HL-60 (cell line): ENCODE data around the gene CDYL2.

Source experiments
- DNase-seq, 2 experiments: peaks; one replicate each; pipeline ENCODE4 v3.0.0-alpha.2; 2010 to 2020; ENCODE audit warnings: low read depth in 1 of 2, low spot score in 1 of 2
- H3K27ac ChIP-seq: fragments of 250-450 bp; sonication (Bioruptor Pico); replicated peaks from 2 replicates; pipeline ENCODE4 v1.5.1; 2020; ENCODE audit warnings: mild to moderate bottlenecking, moderate library complexity
- H3K27me3 ChIP-seq: fragments of 250-450 bp; sonication (Bioruptor Pico); 2 replicates; pipeline ENCODE4 v1.5.1; 2021; ENCODE audit warnings: mild to moderate bottlenecking, moderate library complexity; ENCODE audit not compliant: insufficient read depth, poor library complexity, severe bottlenecking
- H3K4me3 ChIP-seq: replicated peaks from 2 replicates; pipeline ENCODE4 v1.5.1; 2011; ENCODE audit warnings: mild to moderate bottlenecking, control low read depth, low read length; ENCODE audit not compliant: insufficient read depth
- GABPA ChIP-seq: IDR thresholded peaks from 2 replicates; pipeline ENCODE4 v1.6.1; 2012; ENCODE audit warnings: low read depth
- POLR2AphosphoS5 ChIP-seq: IDR thresholded peaks from 2 replicates; pipeline ENCODE4 v1.6.1; 2012; ENCODE audit warnings: low read depth
- SPI1 ChIP-seq: IDR thresholded peaks from 2 replicates; pipeline ENCODE4 v1.6.1; 2012; ENCODE audit warnings: low read depth, mild to moderate bottlenecking, borderline replicate concordance
- TF ChIP-seq, protein P1 (sequence below): IDR thresholded peaks from one replicate; pipeline ENCODE4 v1.5.1; 2011; ENCODE audit warnings: low read length, control low read depth, inconsistent platforms; ENCODE audit not compliant: insufficient read depth
- TF ChIP-seq, protein P2 (sequence below): IDR thresholded peaks from 2 replicates; pipeline ENCODE4 v1.6.1; 2012; ENCODE audit warnings: low read depth; ENCODE audit not compliant: insufficient replicate concordance

CDYL2 gene

DNA sequence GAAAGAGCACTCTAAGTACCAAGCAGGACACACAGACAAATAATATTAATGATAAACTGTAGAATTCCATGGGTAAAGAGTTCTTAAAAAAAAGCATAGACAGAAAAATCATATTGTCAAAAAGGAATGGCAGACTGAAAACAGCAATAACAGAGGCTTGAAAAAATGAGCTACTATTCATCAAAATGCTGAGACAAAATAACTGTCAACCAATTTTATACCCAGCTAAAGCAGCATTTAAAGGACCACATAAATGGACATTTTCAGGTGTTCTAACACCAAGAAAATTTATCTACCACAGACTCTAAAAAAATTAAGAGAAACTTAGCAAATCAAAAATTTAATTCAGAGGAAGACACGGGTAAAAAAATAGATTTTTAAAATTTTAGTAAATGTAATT is 144.5 kb downstream of the CDYL2 start:
- Histone ChIP-seq H3K27ac (no peak overlapping the region), H3K4me3 (no peak overlapping the region), H3K27me3 (no peaks in the 10 kb centered on the region)
- DNase-seq, result no peak
- TF ChIP-seq GABPA (no peak), SPI1 (no peak), POLR2AphosphoS5 (no peak)
- TF ChIP-seq, protein P1, sequence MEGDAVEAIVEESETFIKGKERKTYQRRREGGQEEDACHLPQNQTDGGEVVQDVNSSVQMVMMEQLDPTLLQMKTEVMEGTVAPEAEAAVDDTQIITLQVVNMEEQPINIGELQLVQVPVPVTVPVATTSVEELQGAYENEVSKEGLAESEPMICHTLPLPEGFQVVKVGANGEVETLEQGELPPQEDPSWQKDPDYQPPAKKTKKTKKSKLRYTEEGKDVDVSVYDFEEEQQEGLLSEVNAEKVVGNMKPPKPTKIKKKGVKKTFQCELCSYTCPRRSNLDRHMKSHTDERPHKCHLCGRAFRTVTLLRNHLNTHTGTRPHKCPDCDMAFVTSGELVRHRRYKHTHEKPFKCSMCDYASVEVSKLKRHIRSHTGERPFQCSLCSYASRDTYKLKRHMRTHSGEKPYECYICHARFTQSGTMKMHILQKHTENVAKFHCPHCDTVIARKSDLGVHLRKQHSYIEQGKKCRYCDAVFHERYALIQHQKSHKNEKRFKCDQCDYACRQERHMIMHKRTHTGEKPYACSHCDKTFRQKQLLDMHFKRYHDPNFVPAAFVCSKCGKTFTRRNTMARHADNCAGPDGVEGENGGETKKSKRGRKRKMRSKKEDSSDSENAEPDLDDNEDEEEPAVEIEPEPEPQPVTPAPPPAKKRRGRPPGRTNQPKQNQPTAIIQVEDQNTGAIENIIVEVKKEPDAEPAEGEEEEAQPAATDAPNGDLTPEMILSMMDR, result no peak
- TF ChIP-seq, protein P2, sequence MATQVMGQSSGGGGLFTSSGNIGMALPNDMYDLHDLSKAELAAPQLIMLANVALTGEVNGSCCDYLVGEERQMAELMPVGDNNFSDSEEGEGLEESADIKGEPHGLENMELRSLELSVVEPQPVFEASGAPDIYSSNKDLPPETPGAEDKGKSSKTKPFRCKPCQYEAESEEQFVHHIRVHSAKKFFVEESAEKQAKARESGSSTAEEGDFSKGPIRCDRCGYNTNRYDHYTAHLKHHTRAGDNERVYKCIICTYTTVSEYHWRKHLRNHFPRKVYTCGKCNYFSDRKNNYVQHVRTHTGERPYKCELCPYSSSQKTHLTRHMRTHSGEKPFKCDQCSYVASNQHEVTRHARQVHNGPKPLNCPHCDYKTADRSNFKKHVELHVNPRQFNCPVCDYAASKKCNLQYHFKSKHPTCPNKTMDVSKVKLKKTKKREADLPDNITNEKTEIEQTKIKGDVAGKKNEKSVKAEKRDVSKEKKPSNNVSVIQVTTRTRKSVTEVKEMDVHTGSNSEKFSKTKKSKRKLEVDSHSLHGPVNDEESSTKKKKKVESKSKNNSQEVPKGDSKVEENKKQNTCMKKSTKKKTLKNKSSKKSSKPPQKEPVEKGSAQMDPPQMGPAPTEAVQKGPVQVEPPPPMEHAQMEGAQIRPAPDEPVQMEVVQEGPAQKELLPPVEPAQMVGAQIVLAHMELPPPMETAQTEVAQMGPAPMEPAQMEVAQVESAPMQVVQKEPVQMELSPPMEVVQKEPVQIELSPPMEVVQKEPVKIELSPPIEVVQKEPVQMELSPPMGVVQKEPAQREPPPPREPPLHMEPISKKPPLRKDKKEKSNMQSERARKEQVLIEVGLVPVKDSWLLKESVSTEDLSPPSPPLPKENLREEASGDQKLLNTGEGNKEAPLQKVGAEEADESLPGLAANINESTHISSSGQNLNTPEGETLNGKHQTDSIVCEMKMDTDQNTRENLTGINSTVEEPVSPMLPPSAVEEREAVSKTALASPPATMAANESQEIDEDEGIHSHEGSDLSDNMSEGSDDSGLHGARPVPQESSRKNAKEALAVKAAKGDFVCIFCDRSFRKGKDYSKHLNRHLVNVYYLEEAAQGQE, result no peak

- DNase-seq, result no peak
- TF ChIP-seq, protein P1, result no peak
- TF ChIP-seq SPI1 (no peak), POLR2AphosphoS5 (no peak), GABPA (no peak)
- TF ChIP-seq, protein P2, result no peak
- Histone ChIP-seq H3K27ac (no peak overlapping the region), H3K4me3 (no peak overlapping the region), H3K27me3 (no peaks in the 10 kb centered on the region)
Measured at GRCh38 chr16:80656711-80657150, 147.7 kb downstream of the CDYL2 start.

GRCh38 chr16:80656161-80656560 is 148.2 kb downstream of the CDYL2 start:
- H3K4me3 ChIP-seq, result no peak overlapping the region
- no peaks in the 10 kb centered on the region for H3K27me3 ChIP-seq
- no peak overlapping the region for H3K27ac ChIP-seq
- DNase-seq, result no peak
- TF ChIP-seq POLR2AphosphoS5, result no peak
- TF ChIP-seq GABPA, result no peak
- TF ChIP-seq, protein P2, result no peak
- TF ChIP-seq, protein P1, result no peak
- no peak for TF ChIP-seq SPI1
